Measurements from ENCODE around the gene FGF8.

The FGF8 gene

DNA sequence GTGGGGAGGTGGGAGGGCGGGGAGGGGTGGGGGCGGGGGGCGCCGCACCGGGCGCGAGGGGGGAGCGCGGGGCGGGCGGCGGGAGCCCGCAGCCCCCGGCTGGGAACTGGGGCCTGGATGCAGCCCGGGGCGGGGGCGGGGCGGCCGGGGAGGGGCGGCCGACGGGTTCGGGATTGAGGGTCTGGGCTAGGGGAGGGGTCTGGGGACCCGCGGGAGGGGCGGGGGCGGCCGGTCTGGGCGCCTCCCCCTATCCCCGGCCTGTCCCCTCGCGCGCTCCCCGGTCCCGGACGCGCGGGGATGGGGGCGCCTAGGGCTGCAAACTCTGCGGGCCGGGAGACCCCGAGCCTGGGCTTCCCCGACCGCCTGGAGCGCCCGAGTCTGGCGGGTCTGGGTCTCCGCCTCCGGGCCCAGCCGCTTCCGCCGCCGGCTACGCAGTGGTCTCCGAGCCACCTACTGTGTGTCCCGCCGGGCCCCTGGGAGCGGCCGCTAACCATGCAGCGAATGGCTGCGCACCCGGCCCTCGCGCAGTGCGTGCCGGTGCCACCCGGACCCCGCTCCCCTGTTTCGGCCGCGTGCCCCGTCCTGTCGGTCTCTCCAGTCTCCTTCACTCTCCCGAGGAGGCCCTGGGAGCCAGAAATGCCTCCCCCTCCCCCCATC is 375 bp upstream of the FGF8 start:
- no peak overlapping the region for H3K27ac Mint-ChIP-seq
- H3K27me3 Mint-ChIP-seq, result peaks cover 78% of the 10 kb centered on the region
- H3K9me3 Mint-ChIP-seq, result no peaks in the 10 kb centered on the region
- no peak for DNase-seq
- peak overlapping the region; percentile 42 to 68 for H3K4me3 Mint-ChIP-seq
- ATAC-seq, result no peak
- H3K4me1 Mint-ChIP-seq, result peaks cover 55% of the 10 kb centered on the region

DNA sequence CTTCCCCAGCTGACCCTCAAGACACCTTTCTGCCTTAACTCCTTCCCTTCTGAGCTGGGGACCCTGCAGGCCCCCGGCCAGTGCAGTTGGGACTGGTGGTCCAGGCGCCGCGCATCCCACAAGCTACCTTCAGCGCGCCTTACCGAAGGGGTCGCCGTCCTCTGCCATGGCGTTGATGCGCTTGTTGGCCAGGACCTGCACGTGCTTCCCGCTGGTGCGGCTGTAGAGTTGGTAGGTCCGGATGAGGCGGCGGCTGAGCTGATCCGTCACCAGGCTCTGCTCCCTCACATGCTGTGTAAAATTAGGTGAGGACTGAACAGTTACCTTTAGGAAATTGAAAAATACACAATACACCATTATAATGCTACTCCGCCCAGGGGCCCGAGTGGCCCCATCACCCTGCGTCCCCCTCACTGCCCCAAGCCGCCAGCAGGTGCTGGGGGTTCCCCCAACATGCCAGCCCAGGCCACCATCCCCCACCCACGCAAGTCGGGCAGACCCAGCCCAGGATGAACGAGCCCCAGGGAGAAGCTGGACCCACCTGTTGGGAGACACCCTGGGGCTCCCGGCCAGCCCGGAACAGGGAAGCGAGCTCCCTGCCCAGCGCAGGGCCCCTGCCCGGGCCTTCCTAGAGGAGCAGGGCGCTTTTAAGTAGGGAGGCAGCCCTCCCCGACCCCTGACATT is 1.2 kb downstream of the FGF8 start:
- H3K4me3 Mint-ChIP-seq, result peak overlapping the region; percentile 34 to 59
- H3K4me1 Mint-ChIP-seq, result peaks cover 40% of the 10 kb centered on the region
- ATAC-seq (no peak), DNase-seq (peak in 1 of 2 donors; percentile 14)
- H3K9me3 Mint-ChIP-seq, result no peaks in the 10 kb centered on the region
- no peak overlapping the region for H3K27ac Mint-ChIP-seq
- H3K27me3 Mint-ChIP-seq, result peaks cover 93% of the 10 kb centered on the region

DNA sequence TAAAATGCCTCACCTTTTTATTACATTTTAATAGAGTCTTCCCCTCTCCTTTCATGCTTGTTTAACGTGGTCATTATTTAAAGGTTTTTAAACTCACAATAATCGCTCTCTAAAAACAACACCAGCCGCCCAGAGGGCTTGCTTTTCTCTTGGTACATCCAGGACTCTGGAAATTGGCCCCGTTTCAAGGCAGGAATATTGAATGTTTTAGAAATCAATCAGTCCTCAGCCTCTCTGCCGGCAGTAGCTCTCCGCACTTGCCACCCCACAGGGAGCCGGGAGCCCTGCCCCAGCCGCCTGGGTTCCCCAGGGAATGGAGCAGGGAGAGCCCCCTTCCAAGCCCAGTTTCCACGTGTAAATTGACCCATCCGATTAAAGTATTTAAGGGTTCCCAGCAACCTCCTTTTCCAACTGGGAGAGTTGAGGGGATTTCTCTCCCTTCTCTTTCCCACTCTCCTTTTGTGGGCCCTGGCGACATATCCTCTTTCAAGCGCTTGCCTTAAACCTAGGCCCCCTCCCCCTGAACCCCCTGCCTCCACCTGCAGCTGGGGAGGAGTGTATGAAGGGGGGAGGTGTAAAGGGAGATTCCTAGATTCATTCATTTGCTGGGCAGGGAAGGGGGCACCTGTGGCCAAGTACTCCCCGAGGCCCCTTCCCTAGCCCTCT is 1.9 kb downstream of the FGF8 start:
- H3K4me1 Mint-ChIP-seq, result peaks cover 33% of the 10 kb centered on the region
- DNase-seq (no peak), ATAC-seq (no peak)
- no peaks in the 10 kb centered on the region for H3K9me3 Mint-ChIP-seq
- H3K27me3 Mint-ChIP-seq, result peaks cover 94% of the 10 kb centered on the region
- no peak overlapping the region for H3K27ac Mint-ChIP-seq
- no peak overlapping the region for H3K4me3 Mint-ChIP-seq

DNA sequence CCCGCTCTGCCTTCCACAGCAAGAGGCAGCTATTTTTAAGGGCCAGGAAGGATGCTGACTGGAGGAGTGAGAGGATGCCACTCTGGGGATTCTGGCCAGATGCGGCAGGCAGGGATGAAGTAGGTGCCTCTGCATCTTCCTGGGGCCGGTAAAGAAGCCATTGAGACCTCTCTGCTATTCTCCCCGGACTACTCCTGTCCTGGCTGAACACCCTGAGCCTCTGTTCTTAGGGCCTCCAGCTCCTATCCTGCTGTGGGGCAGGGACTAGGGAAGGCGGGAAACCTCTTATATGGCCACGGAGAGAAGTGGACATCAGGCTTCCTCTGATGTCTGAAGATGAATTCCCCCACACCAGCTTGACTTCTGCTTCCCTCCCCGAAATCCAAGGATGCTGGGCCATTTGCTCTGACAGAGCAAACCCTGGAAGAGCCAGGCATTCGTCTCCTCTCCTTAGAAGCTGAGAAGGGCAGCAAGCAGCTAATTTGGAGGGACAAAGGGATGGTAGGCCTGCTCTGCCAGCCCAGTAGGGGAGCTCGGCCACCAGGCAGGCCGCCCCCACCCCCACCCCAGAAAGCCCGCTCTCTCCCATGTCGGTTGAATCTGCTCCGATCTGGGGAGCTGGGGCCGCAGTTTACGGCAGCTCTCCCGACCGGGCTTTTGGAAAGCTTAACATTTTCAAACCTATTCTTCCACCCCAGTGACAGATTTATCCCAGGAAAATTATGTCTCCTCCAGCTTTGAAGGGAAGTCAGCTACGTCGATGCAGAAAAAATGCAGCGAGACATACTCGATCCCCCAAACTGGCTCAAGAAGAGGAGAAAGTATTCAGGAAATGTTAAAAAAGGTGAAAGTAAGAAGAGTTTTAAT is 2.8 kb downstream of the FGF8 start:
- Mint-ChIP-seq H3K27ac (no peak overlapping the region), H3K4me3 (no peak overlapping the region), H3K4me1 (peaks cover 27% of the 10 kb centered on the region), H3K9me3 (no peaks in the 10 kb centered on the region), H3K27me3 (peaks cover 89% of the 10 kb centered on the region)
- DNase-seq (no peak), ATAC-seq (no peak)

DNA sequence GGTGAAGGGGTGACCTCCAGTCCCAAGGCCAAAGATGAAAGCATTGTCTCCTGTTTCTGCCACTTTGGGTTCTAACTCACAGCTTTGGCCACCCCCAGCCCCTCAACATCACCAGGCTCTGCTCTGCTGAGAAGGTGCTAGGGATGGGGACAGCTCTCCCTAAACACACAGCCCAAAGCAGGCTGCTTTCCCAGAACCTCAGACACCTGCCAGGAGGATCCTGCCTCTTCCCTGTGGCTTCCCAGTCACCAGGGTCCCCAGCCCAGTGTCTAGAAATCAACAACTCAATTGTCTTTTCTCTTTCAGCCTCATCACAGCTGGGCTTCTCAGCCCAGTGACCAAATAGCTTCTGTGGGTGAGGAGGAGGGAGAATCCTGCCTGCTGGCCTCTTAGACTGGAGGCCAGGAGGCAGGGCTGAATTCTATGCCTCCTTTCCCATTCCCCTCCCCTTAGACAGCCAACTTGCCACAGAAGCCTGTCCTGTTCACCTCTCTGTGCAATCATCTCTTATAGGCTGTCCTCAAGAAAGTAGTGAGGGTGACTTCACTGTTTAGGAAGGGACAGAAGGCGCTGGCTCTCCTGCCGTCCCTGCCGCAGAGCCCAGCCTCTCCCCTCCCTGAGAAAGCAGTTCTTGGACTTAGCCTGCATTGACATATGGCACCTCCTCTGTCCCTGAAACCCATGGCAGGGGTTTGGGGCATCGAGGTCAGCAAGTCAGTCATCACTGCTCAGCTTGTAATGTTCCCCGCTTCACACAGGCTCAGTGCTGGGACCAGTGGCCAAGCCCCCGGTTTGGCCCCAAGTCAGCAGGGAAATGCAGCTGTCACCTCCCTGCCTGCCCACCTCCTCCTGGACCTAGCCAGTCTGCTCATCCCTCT is 3.7 kb downstream of the FGF8 start:
- DNase-seq (no peak), ATAC-seq (no peak)
- no peaks in the 10 kb centered on the region for H3K9me3 Mint-ChIP-seq
- H3K27ac Mint-ChIP-seq, result no peak overlapping the region
- peaks cover 82% of the 10 kb centered on the region for H3K27me3 Mint-ChIP-seq
- H3K4me1 Mint-ChIP-seq, result peaks cover 27% of the 10 kb centered on the region
- H3K4me3 Mint-ChIP-seq, result no peak overlapping the region

DNA sequence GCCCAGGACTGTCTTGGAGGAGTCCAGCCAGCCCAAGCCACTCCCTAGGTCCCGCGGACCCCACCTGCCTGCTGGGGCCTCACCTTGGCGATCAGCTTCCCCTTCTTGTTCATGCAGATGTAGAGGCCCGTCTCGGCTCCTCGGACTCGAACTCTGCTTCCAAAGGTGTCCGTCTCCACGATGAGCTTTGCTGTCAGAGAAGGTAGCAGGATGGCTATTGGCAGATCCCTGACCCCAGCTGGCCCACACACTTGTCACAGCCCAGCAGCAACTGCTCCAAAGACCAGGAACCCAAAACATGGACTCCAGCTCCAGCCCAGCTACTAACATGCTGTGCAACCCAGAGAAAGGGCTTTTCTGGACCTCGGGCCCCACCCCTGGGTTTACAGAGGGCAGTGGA is 4.5 kb downstream of the FGF8 start:
- H3K4me1 Mint-ChIP-seq, result peaks cover 21% of the 10 kb centered on the region
- DNase-seq, result no peak
- H3K27me3 Mint-ChIP-seq, result peaks cover 82% of the 10 kb centered on the region
- H3K9me3 Mint-ChIP-seq, result no peaks in the 10 kb centered on the region
- H3K4me3 Mint-ChIP-seq, result no peak overlapping the region
- no peak for ATAC-seq
- no peak overlapping the region for H3K27ac Mint-ChIP-seq

DNA sequence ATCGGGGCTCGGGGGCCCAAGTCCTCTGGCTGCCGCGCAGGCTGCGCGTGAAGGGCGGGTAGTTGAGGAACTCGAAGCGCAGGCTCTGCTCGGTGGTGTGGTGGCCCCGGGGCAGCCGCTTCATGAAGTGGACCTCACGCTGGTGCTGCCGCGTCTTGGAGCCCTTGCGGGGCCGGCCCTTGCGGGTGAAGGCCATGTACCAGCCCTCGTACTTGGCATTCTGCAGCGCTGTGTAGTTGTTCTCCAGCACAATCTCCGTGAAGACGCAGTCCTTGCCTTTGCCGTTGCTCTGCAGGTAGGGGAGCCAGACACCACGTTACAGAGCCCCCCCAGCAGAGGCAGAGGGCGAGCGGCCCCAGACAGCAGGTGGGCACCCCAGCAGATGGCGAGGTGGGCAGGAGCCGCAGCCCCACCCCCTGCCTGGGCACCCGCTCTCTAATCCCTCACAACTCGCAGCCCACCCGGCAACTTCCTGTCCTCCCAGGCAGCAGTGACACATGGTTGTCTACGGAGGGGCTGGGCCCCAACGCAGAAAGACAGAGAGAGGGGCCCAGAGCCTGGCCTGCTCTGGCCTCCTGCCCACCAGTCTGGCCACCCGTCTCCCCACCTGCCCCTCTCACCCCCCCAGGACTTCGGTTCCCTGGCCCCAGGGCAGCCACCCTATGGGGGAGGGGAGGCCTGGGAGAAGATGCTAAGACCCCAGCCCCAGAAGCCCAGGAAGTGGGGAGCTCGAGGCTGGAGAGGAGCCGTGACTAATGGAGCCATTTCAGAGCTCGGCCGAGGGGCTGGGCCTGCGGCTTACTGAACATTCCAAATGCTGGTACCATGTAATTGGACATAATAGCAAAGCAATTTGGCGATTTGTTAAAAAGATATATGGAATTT is 5.3 kb downstream of the FGF8 start:
- H3K27me3 Mint-ChIP-seq, result peaks cover 87% of the 10 kb centered on the region
- peaks cover 21% of the 10 kb centered on the region for H3K4me1 Mint-ChIP-seq
- H3K4me3 Mint-ChIP-seq, result no peak overlapping the region
- DNase-seq, result no peak
- no peaks in the 10 kb centered on the region for H3K9me3 Mint-ChIP-seq
- no peak for ATAC-seq
- no peak overlapping the region for H3K27ac Mint-ChIP-seq

DNA sequence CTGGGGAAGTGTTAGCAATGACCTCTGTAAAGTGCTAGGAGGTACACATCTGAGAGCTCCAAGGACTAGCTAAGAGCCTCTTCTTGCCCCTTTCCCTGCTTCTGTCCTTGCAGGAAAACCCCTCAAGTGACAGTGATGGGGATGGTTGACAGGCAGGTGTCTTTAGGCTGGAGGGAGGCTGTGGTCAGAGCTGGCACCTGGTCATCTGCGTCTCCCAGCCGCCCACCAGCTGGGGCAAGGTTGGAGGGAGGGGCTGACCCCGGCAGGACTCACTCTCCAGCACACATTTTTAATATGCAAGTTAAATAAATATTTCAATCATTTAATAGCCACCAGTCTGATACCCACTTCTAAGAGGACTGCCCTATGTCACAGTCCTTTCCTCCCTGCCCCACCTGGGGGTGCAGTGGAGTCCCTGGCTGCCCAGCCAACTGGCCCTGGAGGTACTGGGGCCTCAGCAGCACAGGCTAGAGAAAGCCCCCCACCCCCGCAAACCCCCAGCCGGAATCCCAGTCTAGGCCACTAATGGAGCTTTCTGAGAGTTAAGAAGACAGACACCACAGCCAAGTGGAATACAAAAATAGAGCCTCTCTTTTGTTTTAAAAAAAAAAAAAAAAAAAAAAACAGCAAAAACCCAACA is 6.3 kb downstream of the FGF8 start:
- H3K4me3 Mint-ChIP-seq, result no peak overlapping the region
- no peak for DNase-seq
- H3K27me3 Mint-ChIP-seq, result peaks cover 87% of the 10 kb centered on the region
- H3K9me3 Mint-ChIP-seq, result no peaks in the 10 kb centered on the region
- H3K27ac Mint-ChIP-seq, result no peak overlapping the region
- peaks cover 12% of the 10 kb centered on the region for H3K4me1 Mint-ChIP-seq
- ATAC-seq, result no peak

DNA sequence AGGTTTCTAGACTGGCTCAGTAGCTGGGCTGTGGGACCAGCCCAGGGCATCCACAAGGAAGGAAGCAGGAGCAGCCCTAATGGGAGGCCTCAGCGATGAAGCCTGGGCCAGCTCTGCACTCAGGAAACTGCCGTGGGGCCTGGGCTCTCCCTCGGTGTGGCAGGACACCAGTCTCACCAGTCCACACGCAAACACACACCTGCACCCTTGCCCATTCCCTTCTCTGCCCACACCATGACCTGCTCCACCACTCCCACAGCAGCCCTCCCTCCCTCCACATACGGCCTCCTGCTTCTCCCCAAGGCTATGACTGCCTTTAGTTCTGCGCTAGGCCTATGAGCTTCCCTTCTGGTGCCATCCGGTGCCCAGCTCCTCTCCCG is 7.1 kb downstream of the FGF8 start:
- Mint-ChIP-seq H3K9me3 (no peaks in the 10 kb centered on the region), H3K27ac (no peak overlapping the region), H3K4me3 (no peak overlapping the region), H3K4me1 (peaks cover 4% of the 10 kb centered on the region), H3K27me3 (peaks cover 80% of the 10 kb centered on the region)
- DNase-seq (no peak), ATAC-seq (no peak)

DNA sequence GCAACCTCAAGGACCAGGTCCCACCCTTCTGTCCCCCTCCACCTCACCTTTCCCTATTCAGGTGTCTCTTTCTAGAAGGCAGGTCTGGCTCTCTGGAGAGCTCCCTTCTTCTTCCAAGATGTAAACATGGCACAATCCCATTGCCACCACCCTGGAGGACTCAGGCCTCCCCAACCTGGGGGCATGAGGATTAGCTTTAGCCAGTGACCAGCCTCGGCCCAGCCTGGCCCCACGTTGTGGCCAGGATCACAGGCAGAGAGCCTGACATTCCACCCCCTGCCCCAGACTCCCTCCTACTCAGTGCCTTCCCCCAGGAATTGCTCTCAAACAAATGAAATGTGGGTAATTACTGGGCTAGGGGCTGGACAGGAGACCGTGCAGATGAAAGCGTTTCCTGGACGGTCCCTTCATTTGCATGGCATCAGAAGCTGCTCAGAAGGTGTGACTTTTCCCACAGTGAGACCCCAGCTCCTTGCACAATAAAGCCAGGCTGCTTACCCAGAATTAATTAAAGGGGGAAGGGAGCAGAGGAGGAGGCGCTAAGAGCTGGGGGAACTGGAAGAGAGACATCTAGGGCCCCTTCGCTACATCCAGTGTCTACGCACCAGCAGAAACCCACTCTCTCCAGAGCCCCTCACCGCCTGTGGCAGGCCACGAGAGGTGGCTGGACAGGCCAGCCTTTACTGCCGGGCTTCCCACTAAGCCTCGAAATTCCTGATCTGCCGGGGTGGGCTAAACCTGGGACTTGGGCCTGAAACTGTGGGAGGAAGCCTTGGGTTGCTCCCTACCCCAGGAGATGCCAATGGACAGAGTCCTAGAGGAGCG is 7.7 kb downstream of the FGF8 start:
- Mint-ChIP-seq H3K4me1 (no peaks in the 10 kb centered on the region), H3K27ac (no peak overlapping the region), H3K4me3 (no peak overlapping the region), H3K27me3 (peaks cover 74% of the 10 kb centered on the region), H3K9me3 (no peaks in the 10 kb centered on the region)
- DNase-seq (no peak), ATAC-seq (no peak)

DNA sequence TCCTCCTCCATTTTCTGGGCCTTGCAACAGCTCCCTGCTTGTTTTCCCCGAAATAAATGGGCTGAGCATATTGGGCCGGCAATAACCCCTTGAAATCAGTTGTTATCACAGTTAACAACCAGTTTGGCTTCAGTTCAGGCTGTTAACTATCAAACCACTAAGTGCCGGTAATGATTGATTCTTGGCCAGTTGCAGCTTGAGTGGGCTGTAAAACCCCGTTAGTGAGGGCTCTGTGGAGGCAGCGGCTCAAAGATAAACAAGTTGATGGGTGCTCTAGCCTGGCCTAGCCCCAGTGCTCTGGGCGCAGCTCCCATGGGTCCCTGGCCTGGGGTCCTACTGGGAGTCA is 8.3 kb downstream of the FGF8 start:
- Mint-ChIP-seq H3K4me3 (no peak overlapping the region), H3K27ac (no peak overlapping the region), H3K9me3 (no peaks in the 10 kb centered on the region), H3K4me1 (no peaks in the 10 kb centered on the region), H3K27me3 (peaks cover 68% of the 10 kb centered on the region)
- ATAC-seq (no peak), DNase-seq (no peak)

DNA sequence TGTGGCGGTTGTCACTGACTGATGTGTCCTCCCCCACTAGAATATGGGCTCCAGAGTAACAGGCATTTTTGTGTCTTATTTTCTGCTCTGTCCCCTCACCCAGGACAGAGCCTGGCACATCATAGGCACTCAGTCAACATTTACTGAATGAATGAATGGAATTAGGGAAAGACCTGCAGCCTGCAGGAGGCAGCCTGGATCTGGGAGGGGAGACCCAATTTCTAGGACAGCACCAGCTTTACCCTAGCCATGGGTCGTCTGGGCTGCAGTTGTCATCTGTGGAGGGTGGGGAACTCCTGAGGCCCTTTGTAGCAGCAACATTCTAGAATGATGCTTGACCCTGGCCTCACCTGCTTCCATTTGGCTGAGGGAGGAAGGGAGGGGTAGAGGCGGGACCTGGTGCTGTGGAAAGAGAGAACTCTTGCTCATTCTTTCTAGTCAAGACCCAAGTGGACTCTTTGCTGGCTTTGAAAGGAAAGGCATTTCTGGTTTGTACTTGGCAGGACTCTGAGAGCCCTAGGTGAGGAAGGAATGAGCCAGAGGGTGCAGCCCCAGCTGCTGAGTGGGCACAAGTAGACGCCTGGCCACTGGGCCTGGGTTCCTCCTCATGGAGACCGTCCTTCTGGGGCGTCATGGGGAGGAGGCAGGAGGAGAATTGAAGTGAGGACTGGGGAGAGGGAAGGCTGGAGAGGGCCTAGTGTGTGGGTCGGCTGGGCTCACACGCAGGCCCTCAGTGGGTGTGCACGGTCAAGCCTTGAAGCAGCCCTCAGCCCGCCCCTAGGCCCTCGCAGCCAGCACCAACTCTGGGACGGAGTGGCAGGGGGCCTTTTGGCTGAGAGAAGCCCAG is 8.9 kb downstream of the FGF8 start:
- H3K4me3 Mint-ChIP-seq, result no peak overlapping the region
- ATAC-seq (no peak), DNase-seq (no peak)
- H3K4me1 Mint-ChIP-seq, result no peaks in the 10 kb centered on the region
- H3K27me3 Mint-ChIP-seq, result peaks cover 62% of the 10 kb centered on the region
- no peaks in the 10 kb centered on the region for H3K9me3 Mint-ChIP-seq
- H3K27ac Mint-ChIP-seq, result no peak overlapping the region

Data from stimulated activated naive CD8-positive, alpha-beta T cell treated with anti-CD3 and anti-CD28 coated beads, Interleukin-15, amount 100 ng/mL, for 72 hours (primary cell).